K562 (cell line): ENCODE data around the gene PRDM8. TPM values are rescaled to one million over a fixed set of nuclear protein-coding genes. Genes with fewer than 3 reads are reported as not detected.

Experiments used
- ATAC-seq: fragments of 200-7000 bp; cut with Tn5 transposase; 3 replicates; pipeline ENCODE4 v1.9.1; 2020; ENCODE audit warnings: moderate library complexity
- BruUV-seq: library from RNA; stranded (reverse); fragments of 400-500 nt; replicated peaks from 2 replicates; lab custom pipeline; 2021; lab: Mats Ljungman, UMichigan
- CTCF ChIA-PET: fragments of 300-600 bp; formaldehyde crosslinking; extraction: SDS; loops from one replicate; lab custom pipeline; 2021; ENCODE audit warnings: low intra/inter-chr PET ratio; lab: Yijun Ruan, JAX
- POLR2A ChIA-PET: fragments of 300-600, 350-650 bp; sonication (Branson Sonifier 250); formaldehyde crosslinking; extraction: SDS; loops from one replicate; lab custom pipeline; 2021; ENCODE audit warnings: antibody characterized with exemption, inconsistent platforms; lab: Yijun Ruan, JAX
- DNase-seq, 4 experiments: peaks; one replicate each; pipeline versions ENCODE4 v3.0.0 to v3.0.0-alpha.2; 2011 to 2018; ENCODE audit warnings: low spot score in 3 of 4, mixed read lengths in 3 of 4; ENCODE audit errors: extremely low read depth in 1 of 4
- FAIRE-seq: peaks from 2 replicates; lab custom pipeline; 2011; peaks lifted over from hg19 to GRCh38; lab: Jason Lieb, UNC
- H2AFZ ChIP-seq: 2 replicates; pipeline ENCODE4 v1.6.0; 2011; ENCODE audit warnings: low read depth, low read length, control low read depth, inconsistent platforms
- H3K27ac ChIP-seq: fragments of 200-600 bp; 3 replicates; pipeline ENCODE4 v1.8.0; 2011; ENCODE audit warnings: low read depth, mild to moderate bottlenecking, control low read depth, inconsistent platforms, low read length, moderate library complexity, mixed read lengths; ENCODE audit errors: extremely low read depth
- H3K27me3 ChIP-seq, 2 experiments: fragments of 300-600 bp in 1 of 2; 2 replicates in 1 of 2; 3 replicates in 1 of 2; pipeline versions ENCODE4 v1.6.0 to v1.8.0; 2011; ENCODE audit warnings: inconsistent platforms in 2 of 2, low read length in 2 of 2, mild to moderate bottlenecking in 1 of 2, mixed read lengths in 1 of 2, moderate library complexity in 1 of 2; ENCODE audit not compliant: control insufficient read depth in 2 of 2, insufficient read depth in 2 of 2
- H3K36me3 ChIP-seq: fragments of 300-600 bp; 3 replicates; pipeline ENCODE4 v1.8.0; 2011; ENCODE audit warnings: mild to moderate bottlenecking, low read length, inconsistent platforms; ENCODE audit not compliant: control insufficient read depth, insufficient read depth
- H3K4me1 ChIP-seq, 2 experiments: fragments of 200-600 bp in 1 of 2; replicated peaks in 1 of 2; 2 replicates in 1 of 2; 3 replicates in 1 of 2; pipeline versions ENCODE4 v1.5.1 to v1.8.0; 2011; ENCODE audit warnings: inconsistent platforms in 2 of 2, low read length in 2 of 2, mild to moderate bottlenecking in 1 of 2, mixed read lengths in 1 of 2, moderate library complexity in 1 of 2; ENCODE audit not compliant: control insufficient read depth in 2 of 2, insufficient read depth in 2 of 2
- H3K4me2 ChIP-seq: 2 replicates; pipeline ENCODE4 v1.6.1; 2011; ENCODE audit warnings: low read length, control low read depth, inconsistent platforms, mixed read lengths; ENCODE audit not compliant: insufficient read depth
- H3K4me3 ChIP-seq: fragments of 200-600 bp; sonication (generic), shearing (Covaris generic); 2 replicates; pipeline ENCODE4 v1.5.1; 2016; ENCODE audit warnings: control low read depth, inconsistent platforms
- H3K79me2 ChIP-seq: fragments of 200-600 bp; 3 replicates; pipeline ENCODE4 v1.8.0; 2011; ENCODE audit warnings: low read length, inconsistent platforms; ENCODE audit not compliant: control insufficient read depth, insufficient read depth
- H3K9ac ChIP-seq, 2 experiments: 2 replicates each; pipeline versions ENCODE4 v1.6.0 to v1.6.1; 2011; ENCODE audit warnings: low read depth in 2 of 2, low read length in 2 of 2, control low read depth in 1 of 2, inconsistent platforms in 1 of 2, mild to moderate bottlenecking in 1 of 2, mixed read lengths in 1 of 2; ENCODE audit not compliant: insufficient read depth in 1 of 2
- H3K9me1 ChIP-seq: one replicate; pipeline ENCODE4 v1.6.0; 2011; ENCODE audit warnings: inconsistent platforms, mild to moderate bottlenecking, low read length, moderate library complexity; ENCODE audit not compliant: control insufficient read depth, insufficient read depth
- H3K9me3 ChIP-seq: replicated peaks from 2 replicates; pipeline ENCODE4 v1.5.1; 2011; ENCODE audit warnings: low read depth, low read length, inconsistent platforms; ENCODE audit not compliant: control insufficient read depth, insufficient read depth
- H4K20me1 ChIP-seq: replicated peaks from 2 replicates; pipeline ENCODE4 v1.6.1; 2011; ENCODE audit warnings: low read length, inconsistent platforms, mixed read lengths; ENCODE audit not compliant: control insufficient read depth, insufficient read depth
- GATAD2A ChIP-seq: fragments of 450-650 bp; IDR thresholded peaks from 2 replicates; pipeline ENCODE4 v1.6.1; 2017
- MCM3 ChIP-seq: fragments of 450-650 bp; IDR thresholded peaks from 2 replicates; pipeline ENCODE4 v1.6.1; 2016
- ZBTB33 ChIP-seq: sonication (generic); formaldehyde crosslinking; IDR thresholded peaks from 2 replicates; pipeline ENCODE4 v1.8.1; 2023; ENCODE audit warnings: mild to moderate bottlenecking, missing genetic modification reagents
- ZNF717 ChIP-seq: fragments of 250-450 bp; sonication (Bioruptor Pico); IDR thresholded peaks from 2 replicates; pipeline ENCODE4 v1.5.0; 2021
- WGBS: fragments of 100-300 bp; shearing (Covaris generic); methylation state at CpG from one replicate; pipeline ENCODE4 v1.1.6; 2016; ENCODE audit warnings: low coverage, mixed read lengths; ENCODE audit not compliant: insufficient coverage; ENCODE audit errors: missing lambda C conversion rate; 5-methylcytosine and 5-hydroxymethylcytosine counted together
- in situ Hi-C: fragments of 300-500 bp; cut with MboI; formaldehyde crosslinking; loops from 4 replicates; pipeline ENCODE4 v1.15.0; 2018; ENCODE audit warnings: inconsistent platforms, mixed read lengths
- intact Hi-C: fragments of 100-400 bp; cut with micrococcal nuclease; formaldehyde crosslinking; loops from 2 replicates; pipeline ENCODE4 v1.14.2; 2022
- polyA plus RNA-seq, 8 experiments: library from polyadenylated mRNA; depleted of rRNA in 4 of 8; stranded (reverse) in 5 of 8; unstranded in 3 of 8; fragments of >200 nt; fragmentation: Nextera tagmentation in 2 of 8; fragmentation: Illumina TruSeq in 1 of 8; extraction: Ambion mirVana in 2 of 8; extraction: Trizol in 1 of 8; gene quantifications; 2 replicates each; pipeline versions ENCODE4 v1.2.1 to v1.2.3, GENCODE V29; 2011 to 2014; ENCODE audit warnings: inconsistent platforms in 1 of 8, missing spikeins in 1 of 8
- total RNA-seq, 7 experiments: library from RNA; depleted of rRNA in 6 of 7; stranded (reverse); fragments of >200 nt in 6 of 7; fragmentation: Illumina TruSeq in 2 of 7; extraction: Trizol in 2 of 7; gene quantifications; 2 replicates each; pipeline versions ENCODE4 v1.2.1 to v1.2.3, GENCODE V29; 2011 to 2021; ENCODE audit warnings: low replicate concordance in 1 of 7

PRDM8 gene
- total and polyA plus RNA-seq, 9 of the 15 experiments (the other 6 are each of a cell fraction or from before 2014, with no cell fraction given): 0.40 TPM; not detected in 8

- FAIRE-seq (no peak), ATAC-seq (no peak), DNase-seq (no peak)
- POLR2A ChIA-PET: interaction anchor here (1.2 to 1.3 kb wide), 2 partner anchors 10 to 147 kb away, joined by 3 to 4 read pairs; no protein-coding TSS in a partner anchor
- WGBS: 83% methylated on average over 33 of the region's 36 CpGs
- no peaks in the 10 kb centered on the region for H3K27me3 ChIP-seq
- CTCF ChIA-PET: no interaction called here
- intact Hi-C loops (no loop called here), in situ Hi-C loops (no loop called here)
- H4K20me1 ChIP-seq: no peaks in the 10 kb centered on the region
- no TSS peak for BruUV-seq
- 0 out of 2 replicates have a peak, but pooled peaks cover under 1% of the 10 kb centered on the region for H3K9me3 ChIP-seq
- no peak overlapping the region for H2AFZ ChIP-seq
- H3K9me1 ChIP-seq: no peaks in the 10 kb centered on the region
- H3K4me2 ChIP-seq: no peak overlapping the region
- no peak overlapping the region for H3K27ac ChIP-seq
- H3K4me3 ChIP-seq: no peak overlapping the region
- H3K9ac ChIP-seq: no peak overlapping the region
- no peaks in the 10 kb centered on the region for H3K79me2 ChIP-seq
- no peaks in the 10 kb centered on the region for H3K36me3 ChIP-seq
- no peak for TF ChIP-seq GATAD2A
- no peak for TF ChIP-seq MCM3
- TF ChIP-seq ZBTB33: peak; percentile 59; the same call in 1 of the 2 replicates
- no peak for TF ChIP-seq ZNF717 (CRISPR knock-in tag)
- no peaks in the 10 kb centered on the region; a peak in 1 of 5 replicates for H3K4me1 ChIP-seq
Observed at GRCh38 chr4:80189956-80190677, 7.2 kb upstream of the PRDM8 start.
